HG02852 (cell line): ENCODE measurements around the gene VAV3.
"Not testable (repeated sequence)": the region's sequence is repeated elsewhere in the genome, so short reads cannot be mapped to it uniquely, and the experiment has no call there.

Experiments
- ATAC-seq: cut with Tn5 transposase; IDR thresholded peaks from one replicate; pipeline ENCODE4 v1.9.1; 2021; ENCODE audit warnings: mild to moderate bottlenecking, moderate library complexity; ENCODE audit not compliant: unreplicated experiment

VAV3 gene

DNA sequence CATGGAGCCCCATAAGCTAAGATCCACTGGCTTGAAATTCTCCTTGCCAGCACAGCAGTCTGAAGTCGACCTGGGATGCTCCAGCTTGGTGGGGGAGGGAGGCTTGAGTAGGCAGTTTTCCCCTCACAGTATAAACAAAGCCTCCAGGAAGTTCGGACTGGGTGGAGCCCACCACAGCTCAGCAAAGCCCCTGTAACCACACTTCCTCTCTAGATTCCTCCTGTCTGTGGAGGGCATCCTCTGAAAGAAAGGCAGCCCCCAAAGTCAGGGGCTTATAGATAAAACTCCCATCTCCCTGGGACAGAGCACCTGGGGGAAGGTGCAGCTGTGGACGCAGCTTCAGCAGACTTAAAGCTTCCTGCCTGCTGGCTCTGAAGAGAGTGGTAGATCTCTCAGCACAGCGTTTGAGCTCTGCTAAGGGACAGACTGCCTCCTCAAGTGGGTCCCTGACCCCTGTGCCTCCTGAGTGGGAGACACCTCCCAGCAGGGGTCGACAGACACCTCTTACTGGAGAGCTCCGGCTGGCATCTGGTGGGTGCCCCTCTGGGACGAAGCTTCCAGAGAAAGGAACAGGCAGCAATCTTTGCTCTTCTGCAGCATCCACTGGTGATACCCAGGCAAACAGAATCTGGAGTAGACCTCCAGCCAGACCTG, 120.3 kb downstream of the VAV3 start:
- ATAC-seq, result not testable (repeated sequence)

DNA sequence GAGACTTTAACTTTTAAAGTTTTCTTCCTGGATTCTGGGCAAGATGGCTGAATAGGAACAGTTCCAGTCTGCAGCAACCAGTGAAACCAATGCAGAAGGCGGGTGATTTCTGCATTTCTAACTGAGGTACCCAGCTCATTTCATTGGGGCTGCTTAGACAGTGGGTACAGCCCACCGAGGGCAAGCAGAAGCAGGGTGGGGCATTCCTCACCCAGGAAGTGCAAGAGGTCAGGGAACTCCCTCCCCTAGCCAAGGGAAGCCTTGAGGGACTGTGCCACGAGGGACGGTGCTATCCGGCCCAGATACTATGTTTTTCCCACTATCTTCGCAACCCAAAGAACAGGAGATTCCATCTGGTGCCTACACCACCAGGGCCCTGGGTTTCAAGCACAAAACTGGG, 121.0 kb downstream of the VAV3 start:
- no peak for ATAC-seq

DNA sequence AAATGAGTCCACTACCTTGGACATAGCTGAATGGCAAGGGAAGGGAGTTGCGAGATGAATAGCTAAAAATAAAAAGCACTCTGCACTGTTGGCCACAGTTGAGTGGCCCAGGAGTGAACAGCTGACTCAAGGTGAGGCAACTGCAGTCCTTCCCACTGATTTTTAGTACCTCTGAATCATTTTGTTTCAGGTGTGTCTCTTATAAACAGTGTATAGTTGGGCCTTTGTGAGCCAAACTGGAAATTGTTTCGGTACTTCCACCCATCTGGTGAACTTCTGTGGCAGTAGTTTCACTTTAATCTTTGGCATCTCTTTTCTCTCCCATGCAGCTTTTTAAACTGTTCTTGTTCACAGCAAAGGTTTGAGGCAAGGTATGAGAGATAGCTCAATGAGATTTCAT, 122.7 kb downstream of the VAV3 start:
- ATAC-seq, result no peak

DNA sequence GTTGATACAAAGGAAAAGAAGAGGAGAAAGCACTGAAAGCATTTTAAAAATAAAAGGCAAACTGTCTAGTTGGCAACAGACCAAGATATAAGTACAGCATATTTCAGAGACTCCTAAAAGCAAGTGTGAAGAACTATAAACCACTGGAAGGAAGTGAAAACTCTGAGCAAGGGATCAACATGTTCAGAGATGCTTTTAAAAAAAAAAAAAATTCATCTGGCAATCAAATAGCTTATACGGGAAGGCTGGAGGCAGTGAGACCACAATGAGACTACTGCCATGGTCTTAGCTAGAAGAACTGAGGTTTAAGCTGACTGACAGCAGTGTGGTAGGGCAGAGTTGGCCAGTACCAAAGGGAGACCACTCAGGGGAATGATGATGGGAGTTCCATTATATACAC, 124.3 kb downstream of the VAV3 start:
- ATAC-seq, result no peak

DNA sequence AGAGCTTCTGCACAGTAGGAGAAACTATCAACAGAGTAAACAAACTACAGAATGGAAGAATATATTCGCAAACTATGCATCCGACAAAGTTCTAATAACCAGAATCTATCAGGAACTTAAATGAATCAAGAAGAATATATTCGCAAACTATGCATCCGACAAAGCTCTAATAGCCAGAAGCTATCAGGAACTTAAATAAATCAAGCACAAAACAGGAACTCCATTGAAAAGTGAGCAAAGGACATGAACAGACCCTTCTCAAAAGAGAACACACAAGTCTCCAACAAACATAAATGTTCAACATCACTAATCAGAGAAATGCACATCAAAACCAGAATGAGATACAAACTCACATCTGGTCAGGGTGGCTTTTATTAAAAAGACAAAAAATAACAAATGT, 126.9 kb downstream of the VAV3 start:
- ATAC-seq, result no peak

DNA sequence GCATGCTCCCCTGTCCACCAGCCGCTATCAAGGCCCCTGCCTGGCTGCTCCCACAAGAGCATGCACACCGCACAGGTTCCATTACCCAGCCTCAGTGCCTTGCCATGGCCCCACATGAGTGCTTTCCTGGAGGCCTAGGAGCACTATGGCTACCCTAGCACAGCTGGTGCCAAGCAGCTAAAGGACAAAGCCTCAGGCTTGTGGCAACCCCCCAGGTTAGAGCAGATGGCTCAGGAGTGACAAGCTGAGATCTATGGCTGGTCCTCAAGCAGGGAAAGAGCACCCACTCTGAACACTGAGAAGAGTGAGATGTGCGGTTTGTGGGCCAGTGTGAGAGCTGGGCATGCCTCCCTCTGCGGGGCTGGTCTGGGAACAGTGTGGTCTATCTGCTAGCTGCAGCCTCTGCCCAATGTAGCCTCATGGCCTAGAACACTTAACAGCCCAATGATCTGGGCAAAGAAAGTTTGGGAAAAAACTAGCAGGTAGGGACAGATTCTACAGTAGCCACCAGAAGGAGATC, 129.8 kb downstream of the VAV3 start:
- ATAC-seq, result no peak

DNA sequence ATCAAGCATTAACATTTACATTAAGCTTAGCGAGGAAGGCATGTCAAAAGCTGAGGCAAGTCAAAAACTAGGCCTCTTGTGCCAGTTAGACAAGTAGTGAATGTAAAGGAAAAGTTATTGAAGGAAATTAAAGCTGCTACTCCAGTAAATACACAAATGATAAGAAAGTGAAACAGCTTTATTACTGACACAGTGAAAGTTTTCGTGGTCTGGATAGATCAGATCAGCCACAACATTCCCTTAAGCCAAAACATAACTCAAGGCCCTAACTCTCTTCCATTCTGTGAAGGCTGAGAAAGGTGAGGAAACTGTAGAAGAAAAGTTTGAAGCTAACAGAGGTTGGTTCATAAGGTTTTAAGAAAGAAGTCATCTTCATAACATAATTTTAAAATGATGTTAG, 131.9 kb downstream of the VAV3 start:
- ATAC-seq, result no peak

DNA sequence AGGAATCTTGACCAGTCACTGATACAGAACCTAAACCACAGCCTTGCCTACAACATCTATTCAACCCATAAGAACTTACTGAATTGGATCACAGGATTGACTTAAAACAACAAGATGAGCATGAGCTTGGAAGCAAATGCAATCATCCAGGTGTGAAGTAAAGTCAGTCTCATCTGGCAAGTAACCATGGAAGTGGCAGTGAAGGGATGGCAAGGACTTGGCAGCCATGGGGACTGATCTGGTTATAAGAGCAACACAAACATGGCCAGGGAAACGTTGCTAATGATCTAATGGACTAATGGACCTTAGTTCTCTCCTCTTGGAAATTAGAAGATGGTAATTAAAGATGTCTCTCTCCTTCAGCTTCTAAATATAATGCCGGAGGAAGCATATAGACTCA, 133.1 kb downstream of the VAV3 start:
- ATAC-seq, result no peak

DNA sequence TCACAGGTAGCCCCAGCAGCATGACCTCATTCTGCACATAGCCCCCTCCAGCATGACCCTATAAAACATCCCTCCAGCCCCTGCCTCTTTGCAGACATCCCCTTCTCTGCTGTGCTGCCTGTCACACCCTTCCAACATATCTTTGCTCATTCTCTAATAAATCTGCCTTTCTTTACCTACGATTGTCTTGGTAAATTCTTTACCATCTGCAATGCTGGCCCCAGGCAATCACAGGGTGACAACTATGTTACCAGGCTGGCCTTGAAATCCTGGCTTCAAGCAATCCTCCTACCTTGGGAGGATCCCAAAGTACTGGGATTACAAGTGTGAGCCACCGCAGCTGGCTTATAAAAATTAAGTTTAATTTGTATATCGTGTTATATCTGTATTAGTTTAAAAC, 134.5 kb downstream of the VAV3 start:
- no peak for ATAC-seq

DNA sequence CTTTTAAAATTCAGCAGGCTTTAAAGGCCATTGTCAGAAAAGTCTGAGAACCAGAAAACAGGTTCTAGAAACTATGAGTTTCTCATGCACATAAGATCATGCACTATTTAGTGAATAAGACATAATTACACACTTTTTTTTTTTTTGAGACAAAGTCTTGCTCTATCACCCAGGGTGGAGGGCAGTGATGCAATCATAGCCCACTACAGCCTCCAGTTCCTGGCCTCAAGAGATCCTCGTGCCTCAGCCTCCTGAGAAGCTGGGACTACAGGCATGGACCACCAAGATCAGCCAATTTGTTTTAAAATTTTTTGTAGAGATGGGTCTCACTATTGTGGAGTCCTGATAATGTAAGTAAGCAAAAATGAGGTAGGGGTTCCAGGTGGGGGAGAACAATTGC, 134.9 kb downstream of the VAV3 start:
- no peak for ATAC-seq

DNA sequence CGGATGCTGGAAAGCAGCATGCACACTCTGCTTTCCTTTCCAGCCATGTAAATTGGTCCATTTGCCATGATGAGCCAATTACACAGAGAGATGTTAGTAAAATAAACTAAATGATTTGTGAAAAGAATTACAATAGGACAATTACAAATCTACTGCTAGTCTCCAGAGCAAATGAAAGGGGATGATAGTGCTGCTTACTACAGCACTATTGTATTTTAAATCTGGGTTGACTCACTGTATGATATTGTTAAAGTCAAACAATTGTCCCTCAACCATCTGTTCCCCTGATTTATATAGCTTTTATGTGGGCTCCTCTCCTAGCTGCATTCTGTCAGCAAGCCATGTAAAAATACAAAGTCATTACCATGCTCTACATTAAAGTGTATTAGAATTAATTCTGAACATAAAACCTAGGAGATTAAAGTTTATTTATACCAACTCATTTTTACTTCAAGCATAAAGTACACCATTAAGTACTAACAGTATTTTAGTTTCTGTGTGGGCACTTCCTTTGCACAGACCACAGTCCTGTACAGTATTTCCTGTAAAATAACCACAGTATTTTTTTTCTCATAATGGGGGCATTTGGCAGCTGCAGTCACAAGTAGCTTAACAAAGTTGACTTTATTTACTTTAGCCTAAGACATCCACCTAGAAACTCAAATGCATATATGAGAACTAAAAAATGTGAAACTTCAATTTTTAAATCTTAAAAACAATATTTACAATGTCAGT, 135.8 kb downstream of the VAV3 start:
- ATAC-seq, result no peak

DNA sequence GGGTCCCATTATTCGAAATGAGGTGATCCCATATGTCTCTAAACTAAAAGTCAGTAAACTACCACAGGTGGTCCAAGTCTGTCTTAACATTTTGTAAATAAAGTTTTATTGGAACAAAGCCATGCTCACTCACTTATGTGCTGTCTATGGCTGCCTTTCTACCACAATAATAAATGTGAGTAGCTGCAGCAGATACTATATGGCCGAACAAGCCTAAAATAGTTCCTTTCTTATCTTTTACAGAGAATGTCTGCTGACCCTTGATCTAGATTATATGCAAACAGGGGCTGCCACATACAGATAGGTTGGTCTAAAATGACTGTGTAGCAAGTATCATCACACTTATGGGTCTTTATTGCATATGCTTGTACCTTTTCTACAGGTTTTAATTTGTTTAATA, 140.0 kb downstream of the VAV3 start:
- no peak for ATAC-seq

DNA sequence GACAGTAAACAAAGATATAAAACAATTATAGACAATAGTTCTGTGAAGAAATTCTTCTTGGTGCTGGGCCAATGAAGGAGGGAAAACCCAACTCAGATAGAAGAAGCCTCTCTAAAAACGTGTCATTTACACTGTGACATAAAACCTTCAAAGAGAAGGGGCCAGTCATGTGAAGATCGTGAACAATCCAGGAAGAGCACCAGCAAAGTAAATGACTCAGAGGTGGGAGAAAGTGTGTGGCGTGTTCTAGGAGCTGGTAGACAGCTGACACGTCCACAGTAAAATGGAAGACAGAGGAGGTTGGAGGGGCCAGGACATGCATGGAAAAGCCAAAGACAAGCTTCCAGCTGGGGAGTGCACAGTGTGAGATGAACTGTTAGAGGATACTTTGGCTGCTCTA, 143.6 kb downstream of the VAV3 start:
- ATAC-seq, result no peak

DNA sequence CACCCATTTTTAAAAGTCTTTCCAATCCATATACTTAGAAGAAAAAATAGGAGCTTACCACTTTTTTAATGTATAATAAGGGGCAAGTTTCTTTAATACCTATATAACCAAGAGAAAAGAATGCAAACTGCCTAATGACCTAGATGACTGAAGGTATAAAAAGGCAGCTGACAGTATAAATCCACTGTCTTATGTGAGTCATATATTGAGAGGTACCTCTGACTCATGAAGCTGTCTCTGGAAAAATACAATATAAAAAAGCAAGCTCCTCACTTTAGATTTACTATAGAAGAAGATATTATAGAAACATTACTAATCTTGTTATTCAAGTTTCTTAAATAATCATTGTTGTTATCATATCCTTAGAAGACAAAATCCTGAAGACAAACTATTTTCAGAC, 144.2 kb downstream of the VAV3 start:
- no peak for ATAC-seq

DNA sequence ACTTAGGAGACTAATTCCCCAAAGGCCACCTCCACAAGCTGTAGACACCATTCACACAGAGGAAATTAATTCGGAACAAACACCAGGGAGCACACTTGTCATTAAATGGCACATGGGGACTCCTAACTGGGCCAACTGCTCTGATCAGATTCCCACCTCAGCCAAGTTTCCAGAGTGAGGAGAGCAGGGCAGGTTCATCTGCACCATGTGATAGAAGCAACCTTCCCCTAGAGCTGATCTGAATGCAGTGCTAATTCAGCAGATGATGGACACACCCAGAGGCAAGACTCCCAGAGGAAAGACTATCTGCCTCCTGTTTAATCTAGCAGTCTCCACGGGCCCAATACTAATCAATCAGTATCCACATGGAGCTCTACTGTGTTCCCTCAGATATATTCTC, 147.0 kb downstream of the VAV3 start:
- ATAC-seq, result no peak

DNA sequence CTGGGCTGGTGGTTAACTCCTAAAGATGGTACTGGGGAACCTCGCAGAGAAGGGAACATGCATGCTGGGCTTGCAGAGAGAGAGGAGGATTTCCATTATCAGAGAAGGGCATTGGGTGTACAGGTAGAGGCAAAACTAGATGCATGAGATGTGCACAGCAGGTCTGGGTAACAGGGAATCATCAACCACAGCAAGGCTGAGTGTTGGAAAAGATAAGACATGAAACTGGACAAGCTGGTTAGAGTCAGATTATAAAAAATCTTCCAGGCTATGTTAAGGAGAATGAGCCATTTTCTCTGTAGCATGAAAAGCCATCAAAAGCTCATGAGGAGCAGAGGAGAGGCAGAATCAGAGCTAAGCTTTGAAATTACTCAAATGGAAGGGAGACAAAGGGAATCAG, 147.8 kb downstream of the VAV3 start:
- no peak for ATAC-seq

DNA sequence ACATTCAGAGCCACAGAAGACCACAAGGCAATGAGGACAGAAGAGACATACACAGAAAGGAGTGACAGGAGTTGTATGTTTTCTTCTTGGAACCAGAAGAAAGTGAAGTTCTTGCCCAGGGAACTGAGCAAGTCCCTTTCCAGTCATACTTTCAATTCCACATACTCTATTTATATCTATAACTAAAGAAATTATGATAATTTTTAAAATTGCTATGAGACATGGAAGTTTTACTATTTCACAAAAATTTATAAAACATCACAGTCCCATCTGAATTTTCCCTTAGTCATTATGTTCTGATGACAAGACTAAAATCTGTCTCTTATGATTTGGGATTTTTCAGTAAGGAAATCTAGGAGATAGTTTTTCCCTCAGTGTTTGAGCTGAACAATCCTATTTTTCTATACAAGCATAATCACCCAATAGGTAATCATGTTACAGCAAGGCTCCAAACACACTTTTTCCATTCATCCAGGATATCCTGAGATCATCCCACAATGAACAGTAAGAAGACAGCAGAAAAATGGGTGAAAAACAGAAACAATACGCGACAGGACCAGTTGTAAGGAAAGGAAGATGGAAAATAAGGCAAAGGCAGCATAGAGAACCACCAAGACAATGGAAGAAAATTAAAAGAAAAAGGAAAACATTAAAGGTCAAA, 154.6 kb downstream of the VAV3 start:
- ATAC-seq, result no peak

DNA sequence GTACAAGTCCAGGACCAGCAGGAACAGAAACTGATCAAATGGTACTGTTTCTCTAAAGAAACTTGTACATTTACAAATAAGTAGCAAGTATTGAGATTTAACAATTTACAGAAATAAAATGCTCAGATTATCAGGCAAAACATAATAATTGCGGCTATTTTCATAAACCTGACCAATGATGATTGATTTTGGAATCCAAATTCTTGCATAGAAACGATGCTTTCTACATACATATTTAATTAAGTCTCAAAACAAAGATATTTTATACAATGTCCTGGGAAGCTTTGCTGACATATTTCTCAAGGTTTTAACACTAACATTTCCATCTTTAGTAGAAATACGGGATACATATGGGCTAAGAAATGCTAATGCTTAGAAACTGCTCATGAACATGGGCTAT, 157.1 kb downstream of the VAV3 start:
- no peak for ATAC-seq

DNA sequence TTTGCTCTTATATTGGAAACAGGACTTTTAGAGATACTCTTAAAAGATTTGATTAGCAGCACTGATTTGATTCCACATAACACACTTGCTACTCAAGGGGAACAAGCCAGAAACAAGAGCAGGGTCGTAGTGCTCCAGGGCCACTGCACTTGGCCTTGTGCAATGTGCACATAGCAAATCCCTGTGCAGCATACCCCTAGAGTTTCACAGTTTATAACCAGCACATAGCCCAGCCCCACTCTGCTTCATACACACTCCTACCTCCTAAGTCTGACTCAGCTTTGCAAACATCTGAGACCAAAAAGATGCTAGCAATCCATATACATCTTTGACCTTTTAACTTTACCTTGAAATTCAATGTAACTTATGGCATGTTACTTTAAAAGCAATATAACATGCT, 157.6 kb downstream of the VAV3 start:
- no peak for ATAC-seq

DNA sequence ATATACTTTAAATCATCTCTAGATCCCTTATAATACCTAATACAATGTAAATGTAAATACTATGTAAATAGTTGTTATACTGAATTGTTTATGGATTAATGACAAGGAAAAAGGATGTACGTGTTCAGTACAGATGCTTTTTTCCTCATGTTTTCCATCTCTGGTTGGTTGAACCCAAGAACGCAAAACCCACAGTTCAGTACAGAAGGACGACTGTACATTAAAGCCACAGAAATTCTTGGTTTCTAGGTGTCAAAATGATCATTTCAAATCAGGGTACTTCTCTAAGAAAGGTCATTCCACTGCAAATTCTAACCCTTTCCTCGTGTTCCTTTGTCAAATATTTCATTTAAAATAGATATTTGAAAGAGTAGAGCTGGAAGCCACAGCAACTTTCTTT, 158.1 kb downstream of the VAV3 start:
- ATAC-seq, result no peak

DNA sequence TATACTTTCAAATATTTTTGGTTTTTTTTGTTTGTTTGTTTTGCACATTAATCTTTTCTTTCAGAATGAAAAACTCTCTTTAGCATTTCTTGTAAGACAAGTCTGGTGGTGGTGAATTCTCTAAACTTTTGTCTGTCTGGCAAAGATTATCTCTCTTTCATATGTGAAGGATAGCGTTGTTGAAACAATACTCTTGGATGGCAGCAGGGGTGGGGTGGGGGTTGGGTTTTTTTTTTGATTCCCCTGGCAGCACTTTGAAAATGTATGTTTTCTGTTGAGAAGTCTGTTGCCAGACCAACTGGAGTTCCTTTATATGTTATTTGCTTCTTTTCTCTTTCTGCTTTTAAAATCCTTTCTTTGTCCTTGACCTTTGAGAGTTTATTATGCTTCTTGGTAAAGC, 160.2 kb downstream of the VAV3 start:
- ATAC-seq, result no peak

DNA sequence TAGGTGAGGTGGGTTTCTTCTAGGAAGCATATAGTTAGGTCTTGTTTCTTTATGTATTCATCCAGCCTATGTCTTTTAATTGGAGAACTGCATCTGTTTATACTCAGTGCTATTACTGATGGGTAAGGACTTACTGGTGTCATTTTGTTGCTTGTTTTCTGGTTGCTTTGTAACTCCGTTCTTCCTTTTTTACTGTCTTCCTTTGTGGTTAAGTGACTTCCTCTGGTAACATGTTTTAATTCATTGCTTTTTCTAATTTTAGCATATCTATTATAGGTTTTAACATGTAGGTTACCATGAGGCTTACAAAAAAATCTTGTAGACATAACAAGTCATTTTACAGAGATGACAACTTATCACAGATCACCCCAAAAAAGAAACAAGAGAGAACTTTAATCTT, 160.8 kb downstream of the VAV3 start:
- no peak for ATAC-seq
